Measurements from ENCODE around the gene SPHKAP.

DNA sequence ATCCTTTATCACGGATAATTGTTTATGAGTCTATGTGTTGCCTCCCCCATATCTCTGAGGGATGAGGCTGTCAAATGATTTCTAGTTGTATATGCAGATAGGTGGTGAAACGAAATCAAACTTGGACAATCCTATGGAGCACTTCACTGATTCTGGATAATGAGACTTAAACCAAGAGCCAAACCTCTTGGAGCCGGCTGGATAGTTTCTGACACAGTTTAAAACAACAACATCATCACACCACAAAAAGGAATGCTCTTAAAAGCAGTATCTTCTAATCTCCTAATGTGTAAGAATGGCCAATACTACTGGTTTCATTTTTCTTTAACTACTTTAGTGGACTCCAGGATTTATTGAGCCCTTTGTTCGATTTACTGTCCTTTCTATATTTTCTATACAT lies 36.5 kb downstream of the SPHKAP start:
- TF ChIP-seq, protein P1, sequence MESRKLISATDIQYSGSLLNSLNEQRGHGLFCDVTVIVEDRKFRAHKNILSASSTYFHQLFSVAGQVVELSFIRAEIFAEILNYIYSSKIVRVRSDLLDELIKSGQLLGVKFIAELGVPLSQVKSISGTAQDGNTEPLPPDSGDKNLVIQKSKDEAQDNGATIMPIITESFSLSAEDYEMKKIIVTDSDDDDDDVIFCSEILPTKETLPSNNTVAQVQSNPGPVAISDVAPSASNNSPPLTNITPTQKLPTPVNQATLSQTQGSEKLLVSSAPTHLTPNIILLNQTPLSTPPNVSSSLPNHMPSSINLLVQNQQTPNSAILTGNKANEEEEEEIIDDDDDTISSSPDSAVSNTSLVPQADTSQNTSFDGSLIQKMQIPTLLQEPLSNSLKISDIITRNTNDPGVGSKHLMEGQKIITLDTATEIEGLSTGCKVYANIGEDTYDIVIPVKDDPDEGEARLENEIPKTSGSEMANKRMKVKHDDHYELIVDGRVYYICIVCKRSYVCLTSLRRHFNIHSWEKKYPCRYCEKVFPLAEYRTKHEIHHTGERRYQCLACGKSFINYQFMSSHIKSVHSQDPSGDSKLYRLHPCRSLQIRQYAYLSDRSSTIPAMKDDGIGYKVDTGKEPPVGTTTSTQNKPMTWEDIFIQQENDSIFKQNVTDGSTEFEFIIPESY (CRISPR knock-in tag; IDR thresholded peaks at IDR 0.05): no peak
- TF ChIP-seq, protein P2, sequence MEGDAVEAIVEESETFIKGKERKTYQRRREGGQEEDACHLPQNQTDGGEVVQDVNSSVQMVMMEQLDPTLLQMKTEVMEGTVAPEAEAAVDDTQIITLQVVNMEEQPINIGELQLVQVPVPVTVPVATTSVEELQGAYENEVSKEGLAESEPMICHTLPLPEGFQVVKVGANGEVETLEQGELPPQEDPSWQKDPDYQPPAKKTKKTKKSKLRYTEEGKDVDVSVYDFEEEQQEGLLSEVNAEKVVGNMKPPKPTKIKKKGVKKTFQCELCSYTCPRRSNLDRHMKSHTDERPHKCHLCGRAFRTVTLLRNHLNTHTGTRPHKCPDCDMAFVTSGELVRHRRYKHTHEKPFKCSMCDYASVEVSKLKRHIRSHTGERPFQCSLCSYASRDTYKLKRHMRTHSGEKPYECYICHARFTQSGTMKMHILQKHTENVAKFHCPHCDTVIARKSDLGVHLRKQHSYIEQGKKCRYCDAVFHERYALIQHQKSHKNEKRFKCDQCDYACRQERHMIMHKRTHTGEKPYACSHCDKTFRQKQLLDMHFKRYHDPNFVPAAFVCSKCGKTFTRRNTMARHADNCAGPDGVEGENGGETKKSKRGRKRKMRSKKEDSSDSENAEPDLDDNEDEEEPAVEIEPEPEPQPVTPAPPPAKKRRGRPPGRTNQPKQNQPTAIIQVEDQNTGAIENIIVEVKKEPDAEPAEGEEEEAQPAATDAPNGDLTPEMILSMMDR (CRISPR knock-in tag; IDR thresholded peaks at IDR 0.05): no peak
- TF ChIP-seq SNAPC2 (CRISPR knock-in tag; IDR thresholded peaks at IDR 0.05) (no peak), ELF3 (CRISPR knock-in tag; IDR thresholded peaks at IDR 0.05) (no peak), POLR2A (IDR thresholded peaks at IDR 0.05; ENCODE audit: insufficient read depth in 1 of 2, low read depth in 2 of 2, low read length in 2 of 2) (no peak), NR3C1 (CRISPR knock-in tag; IDR thresholded peaks at IDR 0.05) (no peak), BHLHE40 (IDR thresholded peaks at IDR 0.05; ENCODE audit: low read length) (no peak)
